ENCODE data around the gene TSC22D3.

TSC22D3 gene

GRCh38 chrX:107748506-107748905 is 27.1 kb downstream of the TSC22D3 start:
- no peak for TF ChIP-seq CTCF (IDR thresholded peaks at IDR 0.05; ENCODE audit: low read depth, low read length)
- no peak overlapping the region for H3K4me3 ChIP-seq (ENCODE audit: low read depth, low read length)

- no peak for TF ChIP-seq CTCF (IDR thresholded peaks at IDR 0.05; ENCODE audit: low read depth, low read length)
- no peak overlapping the region for H3K4me3 ChIP-seq (ENCODE audit: low read depth, low read length)
These were observed 27.9 kb downstream of the TSC22D3 start for GRCh38 chrX:107747596-107748161.

- H3K4me3 ChIP-seq (ENCODE audit: low read depth, low read length) = no peak overlapping the region
- no peak for TF ChIP-seq CTCF (IDR thresholded peaks at IDR 0.05; ENCODE audit: low read depth, low read length)
These were observed 30.7 kb downstream of the TSC22D3 start for GRCh38 chrX:107744868-107745267.

- TF ChIP-seq CTCF (IDR thresholded peaks at IDR 0.05; ENCODE audit: low read depth, low read length) = no peak
- no peak overlapping the region for H3K4me3 ChIP-seq (ENCODE audit: low read depth, low read length)
These were observed 31.6 kb downstream of the TSC22D3 start for GRCh38 chrX:107743995-107744394.

- no peak overlapping the region for H3K4me3 ChIP-seq (ENCODE audit: low read depth, low read length)
- TF ChIP-seq CTCF (IDR thresholded peaks at IDR 0.05; ENCODE audit: low read depth, low read length) = no peak
These were observed 32.8 kb downstream of the TSC22D3 start for GRCh38 chrX:107742700-107743191.

- H3K4me3 ChIP-seq (ENCODE audit: low read depth, low read length) = no peak overlapping the region
- TF ChIP-seq CTCF (IDR thresholded peaks at IDR 0.05; ENCODE audit: low read depth, low read length) = no peak
These were observed 34.2 kb downstream of the TSC22D3 start for GRCh38 chrX:107741404-107741790.

GRCh38 chrX:107739541-107739940 is 36.0 kb downstream of the TSC22D3 start:
- TF ChIP-seq CTCF (IDR thresholded peaks at IDR 0.05; ENCODE audit: low read depth, low read length) = no peak
- no peak overlapping the region for H3K4me3 ChIP-seq (ENCODE audit: low read depth, low read length)

All from WI38 (cell line).